CD4-positive, alpha-beta T cell treated with Interleukin-6 at 100 ng/mL for 8 hours (primary cell): ENCODE data around the gene CALN1.
"Not testable (repeated sequence)": the region's sequence is repeated elsewhere in the genome, so short reads cannot be mapped to it uniquely, and the experiment has no call there.

Experiments
- DNase-seq: peaks from one replicate; pipeline ENCODE4 v3.0.0-alpha.2; 2020; ENCODE audit warnings: mixed read lengths, low spot score

The CALN1 gene

DNA sequence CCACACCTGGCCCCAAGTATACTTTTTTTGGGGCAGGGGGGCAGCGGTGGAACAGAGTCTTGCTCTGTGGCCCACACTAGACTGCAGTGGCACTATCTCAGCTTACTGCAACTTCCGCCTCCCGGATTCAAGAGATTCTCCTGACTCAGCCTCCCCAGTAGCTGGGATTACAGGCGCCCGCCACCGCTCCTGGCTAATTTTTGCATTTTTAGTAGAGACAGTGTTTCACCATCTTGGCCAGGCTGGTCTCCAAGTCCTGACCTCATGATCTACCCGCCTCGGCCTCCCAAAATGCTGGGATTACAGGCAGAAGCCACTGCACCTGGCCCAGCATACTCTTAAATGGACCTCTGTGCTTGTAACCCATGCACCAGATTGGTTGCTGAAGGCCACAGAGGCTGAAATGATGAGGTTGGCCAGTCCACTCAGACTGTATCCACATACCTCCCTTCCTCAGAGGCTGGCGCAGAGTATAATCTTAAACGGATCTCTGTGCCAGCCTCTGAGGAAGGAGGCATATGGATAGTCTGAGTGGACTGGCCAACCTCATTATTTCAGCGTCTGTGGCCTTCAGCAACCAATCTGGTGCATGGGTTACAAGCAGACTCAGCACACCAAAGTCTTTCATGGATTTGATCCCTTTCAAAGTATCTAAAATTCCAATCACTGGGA, 3.0 kb downstream of the CALN1 start:
- DNase-seq = no peak

DNA sequence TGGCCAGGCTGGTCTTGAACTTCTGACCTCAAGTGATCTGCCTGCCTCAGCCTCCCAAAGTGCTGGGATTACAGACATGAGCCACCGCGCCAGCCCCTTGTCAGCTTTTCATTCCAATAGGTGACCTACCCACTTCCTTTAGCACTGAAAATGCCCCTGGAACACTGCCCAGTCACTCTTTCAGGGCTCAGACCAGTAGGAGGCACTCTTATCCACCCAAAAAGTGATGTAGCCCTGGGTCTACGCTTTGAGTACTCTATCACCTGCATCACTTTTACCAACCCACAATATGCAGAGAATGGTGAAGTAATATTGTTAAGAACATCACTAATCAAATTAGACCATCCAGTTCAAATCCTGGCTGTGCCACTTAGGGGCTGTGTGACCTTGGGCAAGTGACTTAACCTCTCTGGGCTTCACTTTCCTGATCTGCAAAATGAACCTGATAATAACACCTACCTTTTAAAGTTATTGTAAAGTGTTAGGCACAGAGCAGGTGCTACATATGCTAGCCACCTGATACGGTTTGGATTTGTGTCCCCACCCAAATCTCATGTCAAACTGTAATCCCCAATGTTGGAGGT, 5.2 kb downstream of the CALN1 start:
- DNase-seq = no peak

DNA sequence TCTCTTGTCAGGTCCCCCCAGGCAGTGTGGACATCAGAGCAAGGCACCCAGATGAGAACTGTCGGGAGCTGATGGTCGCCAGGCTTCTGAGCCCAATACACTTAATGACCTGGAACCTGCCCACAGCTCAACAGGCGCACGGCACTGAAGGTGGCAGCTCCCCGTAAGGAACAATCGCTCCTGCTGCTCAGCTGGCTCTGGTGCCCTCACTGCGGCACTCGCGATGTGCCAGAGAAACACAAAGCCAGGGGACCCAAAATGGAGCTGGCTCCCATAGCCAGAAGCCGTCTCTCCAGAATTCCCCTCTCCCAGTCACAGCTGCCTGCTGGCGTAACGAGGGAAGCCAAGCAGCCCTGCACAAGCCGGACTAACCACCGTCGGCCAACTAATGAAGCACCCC, 6.3 kb downstream of the CALN1 start:
- no peak for DNase-seq

DNA sequence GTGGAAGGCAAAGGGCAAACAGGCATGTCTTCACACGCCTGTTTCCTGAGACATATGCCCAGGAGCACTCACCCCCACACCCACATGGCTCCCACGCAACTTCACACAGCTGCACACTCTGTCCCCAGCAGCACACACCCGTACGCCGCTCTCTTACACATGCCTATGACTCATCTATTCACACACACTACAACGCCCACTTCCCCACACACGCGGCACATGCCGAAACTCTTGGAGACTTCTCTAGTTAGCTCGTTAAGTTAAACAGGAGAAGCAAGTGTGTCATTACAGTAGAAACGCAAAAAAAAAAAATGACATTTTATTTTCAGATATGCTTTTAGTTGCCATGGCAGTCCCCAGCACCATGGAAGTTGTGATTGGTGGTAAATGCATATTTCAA, 6.7 kb downstream of the CALN1 start:
- DNase-seq = no peak

DNA sequence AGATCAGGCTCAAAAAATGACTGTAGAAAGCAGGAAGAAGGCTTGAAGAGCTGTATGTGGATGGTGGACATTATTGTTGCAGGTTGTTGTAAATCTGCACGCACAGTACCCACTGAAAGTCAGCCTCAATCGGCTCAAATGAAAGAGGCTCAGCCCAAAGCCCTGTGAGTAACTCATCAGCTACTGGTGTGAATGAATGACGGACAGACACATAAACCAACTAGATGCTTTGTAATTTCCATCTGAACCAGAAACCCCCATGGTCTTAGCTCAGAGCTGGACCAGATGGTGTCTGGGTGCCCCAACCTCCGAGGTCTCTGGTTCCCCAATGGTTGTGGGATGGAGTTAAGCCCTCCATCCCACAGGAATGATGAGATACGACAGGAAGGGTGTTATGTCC, 7.4 kb downstream of the CALN1 start:
- no peak for DNase-seq

DNA sequence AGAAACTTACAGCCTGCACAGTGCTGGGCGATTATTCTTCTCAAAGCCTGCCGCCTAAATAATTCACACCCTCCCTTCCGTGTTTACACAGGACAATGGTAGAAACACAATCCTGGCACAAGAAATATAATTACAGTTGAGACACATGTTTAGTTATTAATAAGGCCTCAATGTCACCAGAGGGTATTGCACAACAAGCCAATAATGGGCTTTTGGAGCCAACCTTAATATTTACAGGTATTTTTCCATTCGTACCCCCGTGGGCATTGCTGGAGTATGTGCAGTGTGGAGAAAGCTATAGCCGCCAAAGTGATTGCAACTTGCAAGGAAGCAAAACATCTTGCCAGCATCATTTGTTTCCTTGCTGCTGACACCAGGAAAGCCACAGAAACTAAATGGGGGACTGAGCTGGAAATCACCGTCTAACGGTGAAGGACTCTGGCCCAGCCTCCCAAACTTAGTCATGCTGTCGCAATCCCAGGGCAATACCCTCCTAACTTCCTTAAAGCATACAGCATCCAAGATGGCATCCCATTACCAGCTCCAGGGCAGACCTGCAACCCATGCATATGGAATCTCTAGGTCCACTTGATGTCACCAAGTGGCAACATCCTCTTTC, 8.6 kb downstream of the CALN1 start:
- no peak for DNase-seq

DNA sequence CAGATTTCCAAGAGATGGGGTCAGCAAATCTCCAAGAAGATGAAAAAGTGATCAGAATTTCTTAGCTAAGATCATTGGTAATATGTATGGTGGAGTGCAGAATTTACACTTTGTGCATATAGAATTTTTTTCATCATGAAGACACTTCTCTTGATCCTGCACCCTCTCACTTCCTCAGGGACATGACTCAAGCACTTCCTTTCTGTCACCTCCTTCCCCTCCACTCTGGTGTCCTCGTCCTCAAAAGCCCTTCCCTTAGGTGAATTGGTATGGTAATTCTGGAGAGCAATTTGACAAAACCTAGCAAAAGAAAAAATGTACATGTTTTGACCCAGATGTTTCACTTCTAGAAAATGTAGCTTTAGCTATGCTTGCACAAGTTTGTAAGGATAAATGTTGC, 18.1 kb downstream of the CALN1 start:
- no peak for DNase-seq

DNA sequence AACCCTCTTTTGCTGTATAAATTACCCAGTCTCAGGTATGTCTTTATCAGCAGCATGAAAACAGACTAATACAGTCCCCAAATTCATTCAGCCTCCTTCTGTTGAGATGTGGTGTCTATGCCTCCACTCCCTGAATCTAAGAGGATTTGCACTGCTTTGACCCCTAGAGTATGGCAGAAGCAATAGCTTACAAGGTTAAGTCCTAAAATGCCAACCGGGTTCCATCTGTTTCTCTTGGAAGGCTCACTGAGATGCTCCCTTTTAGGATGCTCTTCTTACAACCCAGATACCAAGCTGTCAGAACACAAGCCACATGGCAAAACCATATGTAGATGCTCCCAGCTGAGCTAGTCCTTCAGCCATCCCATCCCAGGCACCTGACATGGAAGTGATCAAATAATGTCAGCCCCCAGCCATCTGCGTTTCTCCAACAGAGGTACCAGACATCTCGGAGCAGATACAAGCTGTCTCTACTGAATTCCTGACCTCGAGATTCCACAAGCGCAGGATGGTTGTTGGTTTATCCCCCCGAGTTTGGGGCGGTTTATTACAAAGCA, 20.2 kb downstream of the CALN1 start:
- DNase-seq = no peak

DNA sequence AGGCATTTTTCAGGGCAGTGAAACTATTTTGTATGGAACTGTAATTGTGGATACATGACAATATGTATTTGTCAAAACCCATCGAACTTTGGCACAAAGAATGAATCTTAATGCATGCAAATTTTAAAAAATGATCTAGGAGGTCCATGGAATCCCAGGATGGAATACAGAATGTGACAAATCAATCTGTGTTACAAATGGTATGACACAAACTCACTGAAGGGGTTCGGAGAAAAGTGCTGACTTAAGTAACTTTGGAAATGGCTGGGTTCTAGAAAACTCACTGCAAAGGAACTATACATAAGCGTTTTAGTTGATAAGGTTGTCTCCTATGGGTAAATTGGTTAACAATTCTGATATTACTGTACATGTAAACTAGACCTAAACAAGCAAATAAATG, 26.0 kb downstream of the CALN1 start:
- DNase-seq = no peak

DNA sequence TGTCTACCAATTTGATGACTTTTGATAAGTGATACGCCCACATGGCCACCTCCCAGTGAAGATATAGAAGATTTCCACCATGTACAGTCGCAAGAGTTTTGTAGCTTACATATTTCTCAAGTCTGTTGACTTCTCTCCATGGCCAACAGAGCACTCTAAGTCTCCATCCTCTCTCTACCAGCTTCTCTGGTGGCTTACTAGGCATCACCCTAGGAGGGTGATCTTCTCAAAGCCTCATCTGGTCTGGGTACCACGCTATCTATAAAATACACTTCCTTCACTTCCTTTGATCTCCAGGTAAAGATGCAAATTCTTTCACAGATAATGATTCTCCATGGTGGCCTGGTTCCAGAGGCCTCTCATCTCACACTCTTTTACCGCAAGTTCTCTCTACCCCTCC, 49.9 kb downstream of the CALN1 start:
- no peak for DNase-seq

DNA sequence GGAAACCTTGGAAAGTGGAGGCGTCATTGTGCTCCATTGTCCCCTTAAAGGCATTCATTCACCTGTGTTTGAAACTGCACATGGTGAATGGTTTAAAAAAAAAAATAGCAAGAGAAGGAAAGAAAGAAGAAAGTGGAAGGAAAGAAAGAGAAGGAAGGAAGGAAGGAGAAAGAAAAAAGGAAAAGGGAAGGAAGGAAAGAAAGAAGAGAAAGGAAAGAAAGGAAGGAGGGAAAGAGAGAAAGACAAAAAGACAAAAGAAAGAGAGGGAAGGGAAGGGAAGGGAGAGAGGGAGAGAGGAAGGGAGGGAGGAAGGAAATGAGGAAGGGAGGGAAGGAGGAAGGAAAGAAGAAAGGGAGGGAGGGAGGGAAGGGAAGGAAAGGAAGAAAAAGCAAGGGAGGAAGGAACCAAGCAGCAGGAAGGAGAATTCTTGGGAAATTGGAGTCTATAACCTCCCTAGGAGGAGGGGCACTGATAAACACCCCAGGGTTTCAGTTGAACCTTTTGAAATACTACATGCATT, 66.9 kb downstream of the CALN1 start:
- DNase-seq = no peak

DNA sequence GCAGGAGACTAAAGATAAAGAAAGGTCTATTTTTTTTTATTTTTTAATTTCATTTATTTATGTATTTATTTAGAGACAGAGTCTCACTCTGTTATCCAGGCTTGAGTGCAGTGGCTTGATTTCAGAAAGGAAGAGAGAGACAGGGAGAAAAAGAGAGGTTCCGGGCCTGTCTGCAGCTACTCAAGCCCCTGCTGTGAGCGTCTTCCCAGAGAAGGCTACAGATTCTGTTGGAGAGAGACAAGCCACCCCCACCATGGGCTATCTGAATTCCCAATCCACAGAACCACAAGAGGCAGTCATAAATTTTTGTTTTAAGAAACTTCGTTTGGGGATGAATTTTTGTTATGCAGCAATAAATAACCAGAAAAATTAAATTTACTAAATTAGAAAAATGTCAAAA, 68.1 kb downstream of the CALN1 start:
- DNase-seq = no peak

DNA sequence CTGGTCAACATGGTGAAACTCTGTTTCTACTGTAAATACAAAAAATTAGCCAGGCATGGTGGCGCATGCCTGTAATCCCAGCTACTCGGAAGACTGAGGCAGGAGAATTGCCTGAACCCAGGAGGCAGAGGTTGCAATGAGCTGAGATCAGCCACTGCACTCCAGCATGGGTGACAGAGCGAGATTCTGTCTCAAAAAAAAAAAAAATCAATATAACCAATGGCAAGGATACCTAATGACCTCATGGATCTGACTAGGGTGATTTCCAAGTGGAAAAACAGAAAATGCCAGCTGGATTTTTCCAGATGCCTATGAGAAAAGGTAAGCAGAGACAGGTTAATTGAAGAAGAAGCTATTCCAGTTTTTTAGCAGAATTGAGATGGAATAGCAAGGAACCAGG, 68.8 kb downstream of the CALN1 start:
- DNase-seq = not testable (repeated sequence)

DNA sequence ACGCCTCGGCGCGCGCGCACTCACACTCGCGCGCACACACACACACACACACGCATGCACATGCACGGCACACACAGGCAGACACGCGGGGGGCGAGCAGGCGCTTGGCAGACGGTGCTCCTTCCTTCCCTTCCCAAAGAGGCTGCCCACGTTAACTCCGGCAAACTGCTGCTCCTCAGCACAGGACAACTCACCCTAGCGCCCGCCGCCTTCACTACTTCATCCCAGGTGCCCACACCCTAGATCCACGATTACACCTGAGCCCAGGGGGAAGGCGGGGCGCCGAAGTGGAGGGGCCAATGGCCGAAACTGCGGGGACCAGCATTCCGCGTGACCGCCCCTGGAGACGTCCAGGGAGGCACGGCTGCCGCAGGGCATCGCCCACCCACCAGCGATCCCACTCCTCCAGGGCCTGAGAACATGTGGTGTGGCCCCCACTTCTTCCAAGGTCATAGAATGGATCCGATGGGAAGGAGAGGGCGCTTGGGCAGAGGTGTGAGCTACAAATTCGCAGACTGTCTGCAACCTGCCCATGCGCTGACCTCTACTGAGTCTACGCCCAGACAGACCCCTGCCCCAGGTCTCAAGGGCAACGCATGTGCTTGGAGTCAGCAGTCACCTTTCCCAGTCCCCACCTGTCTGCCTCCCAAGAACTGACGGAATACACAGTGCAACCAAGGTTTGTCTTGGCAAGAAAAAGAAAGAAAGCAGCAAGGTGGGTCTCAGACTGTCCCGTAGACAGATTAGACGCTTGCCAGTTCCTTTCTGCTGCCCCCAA, 74.6 kb downstream of the CALN1 start:
- no peak for DNase-seq

DNA sequence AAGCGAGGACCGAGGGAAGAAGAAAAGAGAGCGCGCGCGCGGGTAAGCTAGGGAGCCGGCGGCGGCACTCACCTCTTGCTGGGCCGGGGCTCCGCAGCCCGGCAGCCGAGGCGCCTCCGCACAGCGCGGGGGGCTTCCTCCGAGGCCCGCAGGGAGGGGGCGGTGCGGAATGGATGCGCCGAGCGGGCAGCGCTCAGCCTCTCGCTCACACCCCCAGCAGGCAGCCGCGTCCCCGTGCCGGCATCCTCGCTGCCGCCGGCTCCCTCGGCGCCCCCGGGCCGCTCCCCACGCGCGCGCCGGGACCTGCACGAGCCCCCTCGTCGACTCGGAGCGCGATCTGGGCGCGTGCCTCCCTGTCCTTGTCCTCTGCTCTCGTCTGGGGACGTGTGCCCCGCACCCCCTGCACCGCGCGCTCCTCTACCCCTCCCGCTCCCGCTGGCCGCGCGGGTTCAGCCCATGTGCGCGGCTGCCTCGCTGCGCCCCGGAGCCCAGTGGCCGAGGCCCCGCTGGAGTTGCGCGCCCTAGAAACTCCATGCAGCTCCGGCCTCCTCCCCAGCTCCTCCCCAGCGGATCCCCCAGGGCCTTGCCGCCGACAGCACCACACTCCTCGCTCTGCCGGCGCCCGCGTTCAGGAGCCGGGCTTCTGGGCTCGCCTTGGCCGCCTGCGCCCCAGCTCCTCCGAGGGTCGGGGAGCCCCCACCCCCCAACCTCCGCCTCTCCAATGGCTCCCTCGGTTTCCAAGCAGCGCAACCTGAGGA, 75.3 kb downstream of the CALN1 start:
- DNase-seq = no peak

DNA sequence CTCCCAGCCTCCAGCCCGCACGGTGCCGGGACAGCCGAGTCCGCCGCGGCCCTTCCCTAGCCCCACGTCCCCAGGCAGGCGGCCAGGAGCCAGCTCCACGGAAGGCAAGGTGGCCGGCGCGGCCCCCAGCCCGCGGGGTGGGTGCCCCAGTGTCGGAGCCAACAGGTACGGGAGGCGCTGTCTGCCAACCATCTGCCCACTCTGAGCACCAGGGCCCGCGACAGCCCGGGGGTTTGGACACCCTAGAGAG, 75.8 kb downstream of the CALN1 start:
- DNase-seq = no peak

DNA sequence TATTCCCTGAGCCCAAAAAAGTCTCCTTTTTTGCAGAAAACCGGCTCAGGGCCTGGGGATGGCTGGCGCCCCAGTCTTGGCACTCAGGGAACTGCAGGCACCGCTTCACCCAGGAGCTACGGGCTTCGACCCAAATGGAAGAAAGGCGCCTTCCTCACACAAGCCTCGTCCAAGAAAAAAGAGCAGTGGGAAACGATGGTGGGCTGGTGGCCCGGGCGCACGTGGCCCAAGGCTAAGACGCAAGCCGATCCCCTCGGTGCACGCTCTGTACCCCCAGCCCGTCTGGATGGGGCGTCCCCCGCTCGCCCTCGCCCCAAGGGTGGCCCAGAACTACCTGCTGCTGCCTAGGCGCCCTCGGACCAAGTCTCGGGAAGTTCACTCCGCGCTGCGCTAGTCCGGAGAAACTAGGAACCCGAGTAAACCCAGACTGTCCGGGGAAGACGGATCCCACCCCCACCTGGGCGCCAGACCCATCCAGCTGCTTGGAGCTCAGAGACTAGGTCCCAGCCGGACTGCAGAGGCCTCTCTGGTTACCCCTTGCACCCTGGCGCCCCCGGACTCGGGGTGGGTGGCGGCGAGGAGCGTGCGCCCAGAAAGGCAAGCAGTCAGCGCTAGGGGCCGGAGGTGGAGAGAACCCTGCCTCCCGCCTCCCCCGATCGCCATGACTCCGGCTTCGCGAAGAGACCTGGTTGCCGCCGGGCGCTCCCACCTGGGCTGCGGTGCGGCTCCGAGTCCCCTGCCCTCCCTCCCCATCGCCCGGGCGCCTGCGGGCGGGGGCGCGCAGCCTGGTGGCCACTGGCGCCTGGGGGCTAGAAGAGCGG, 76.4 kb downstream of the CALN1 start:
- DNase-seq = no peak

DNA sequence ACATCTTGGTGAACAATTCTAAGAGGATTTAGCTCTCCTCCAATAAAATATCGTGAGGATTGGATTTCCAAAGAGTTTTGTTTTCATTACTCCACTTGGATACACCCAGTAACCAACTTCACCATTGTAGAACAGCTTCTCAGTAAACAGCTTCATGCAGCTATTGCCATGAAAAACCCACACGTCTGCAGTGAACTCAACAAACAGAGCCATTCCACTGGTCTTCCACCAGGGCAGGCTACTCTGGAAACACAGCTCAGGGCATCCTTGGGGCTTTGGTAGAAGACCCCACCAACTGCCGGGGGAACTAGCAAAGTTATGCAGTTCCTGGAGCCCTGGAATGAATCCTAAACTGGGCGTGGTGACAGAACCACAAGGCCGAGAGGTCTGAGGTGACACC, 77.4 kb downstream of the CALN1 start:
- DNase-seq = no peak

DNA sequence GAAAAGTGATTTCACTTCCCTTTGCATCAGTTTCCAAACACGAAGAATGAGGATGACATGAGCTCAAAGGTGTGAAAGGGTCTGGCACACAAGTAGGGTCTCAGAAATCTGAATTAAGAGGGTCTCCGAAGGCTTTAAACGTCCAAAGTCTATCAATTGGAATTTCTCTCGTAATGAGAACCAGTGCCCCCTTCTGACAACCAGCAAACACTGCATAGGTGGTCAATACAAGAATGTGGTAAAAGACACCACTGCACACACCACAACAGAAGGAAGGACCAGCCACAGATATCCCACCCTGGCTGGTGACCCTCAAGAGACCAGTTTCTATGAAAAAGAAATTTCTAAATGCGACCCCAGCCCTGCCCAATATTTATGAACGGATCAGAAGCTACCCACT, 78.1 kb downstream of the CALN1 start:
- no peak for DNase-seq

DNA sequence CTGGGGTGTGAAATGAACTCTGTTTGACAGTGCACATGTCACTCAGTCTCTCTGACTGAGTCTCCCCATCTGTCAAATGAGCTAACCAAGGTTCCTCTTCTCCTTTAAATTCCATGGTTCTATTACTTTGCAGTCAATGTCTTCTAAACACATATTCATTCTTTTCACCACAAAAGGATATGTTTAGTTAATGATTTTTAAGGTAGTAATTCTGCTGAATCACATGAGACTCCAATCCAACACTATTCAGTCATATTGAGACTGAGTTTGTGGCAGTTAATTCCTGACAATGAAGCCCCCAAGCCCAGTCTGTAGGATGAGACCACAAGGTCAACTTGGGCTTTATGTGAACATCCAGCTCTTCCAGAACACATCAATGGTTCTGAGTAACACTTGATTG, 85.3 kb downstream of the CALN1 start:
- no peak for DNase-seq

DNA sequence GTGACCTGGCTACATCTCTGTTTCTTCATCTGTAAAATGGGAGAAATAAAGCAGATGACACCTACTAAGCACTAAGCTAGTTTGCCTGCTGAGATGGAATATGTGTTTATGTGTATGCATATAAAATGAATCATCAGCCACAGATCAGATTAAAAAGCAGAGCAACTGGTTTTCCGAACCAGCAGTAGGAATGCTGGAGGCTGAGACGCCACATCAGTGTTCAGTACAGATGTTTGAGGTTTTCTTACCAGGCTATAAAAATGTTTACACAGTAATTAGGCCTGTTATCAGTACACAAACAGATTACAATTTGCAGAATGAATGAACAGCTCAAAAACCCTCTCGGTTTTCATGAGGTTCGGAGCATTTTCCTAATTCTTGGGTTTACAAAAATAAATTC, 85.8 kb downstream of the CALN1 start:
- no peak for DNase-seq
